ENCODE measurements around the gene PCDHGA12.
"Not testable (repeated sequence)": the region's sequence is repeated elsewhere in the genome, so short reads cannot be mapped to it uniquely, and the experiment has no call there.

Gene PCDHGA12

GRCh38 chr5:141430332-141431113 lies at the start of gene PCDHGA12:
Gene PCDHGA12, plus strand, starts transcription at chr5:141430507. Its CDS starts 253 bp downstream, at chr5:141430760.
- no peak for DNase-seq

DNA sequence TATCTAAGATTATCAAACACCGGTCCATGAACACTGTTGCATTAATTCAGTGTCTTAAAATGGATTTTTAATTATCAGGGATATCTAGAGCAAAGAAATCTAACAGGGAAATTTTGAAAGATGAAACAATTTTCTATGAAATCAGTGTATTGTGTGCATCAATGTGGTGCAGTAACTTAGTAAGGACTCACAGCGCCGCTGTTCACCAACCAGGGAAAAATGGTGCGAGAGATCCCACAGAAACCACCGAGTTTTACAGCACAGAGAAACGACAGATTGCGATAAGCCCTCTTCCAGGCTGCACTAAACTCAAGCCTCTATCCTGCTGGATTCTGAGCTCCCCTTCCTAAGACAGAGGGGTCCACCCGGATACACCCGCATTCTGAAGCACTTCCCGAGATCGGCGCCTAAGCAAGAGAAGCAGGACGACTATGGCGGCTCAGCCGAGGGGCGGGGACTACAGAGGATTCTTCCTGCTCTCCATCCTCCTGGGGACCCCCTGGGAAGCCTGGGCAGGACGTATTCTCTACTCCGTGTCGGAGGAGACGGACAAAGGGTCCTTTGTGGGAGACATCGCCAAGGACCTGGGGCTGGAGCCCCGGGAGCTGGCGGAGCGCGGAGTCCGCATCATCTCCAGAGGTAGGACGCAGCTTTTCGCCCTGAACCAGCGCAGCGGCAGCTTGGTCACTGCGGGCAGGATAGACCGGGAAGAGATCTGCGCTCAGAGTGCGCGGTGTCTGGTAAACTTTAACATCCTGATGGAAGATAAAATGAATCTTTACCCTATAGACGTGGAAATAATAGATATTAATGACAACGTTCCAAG lies 47.6 kb upstream of the PCDHGA12 start, which contains the start of gene PCDHGA7:
Gene PCDHGA7 (plus strand): TSS at position 274 of the 826 bp plus-strand sequence. CDS start 158 bp downstream, at position 432.
- no peak for DNase-seq

DNA sequence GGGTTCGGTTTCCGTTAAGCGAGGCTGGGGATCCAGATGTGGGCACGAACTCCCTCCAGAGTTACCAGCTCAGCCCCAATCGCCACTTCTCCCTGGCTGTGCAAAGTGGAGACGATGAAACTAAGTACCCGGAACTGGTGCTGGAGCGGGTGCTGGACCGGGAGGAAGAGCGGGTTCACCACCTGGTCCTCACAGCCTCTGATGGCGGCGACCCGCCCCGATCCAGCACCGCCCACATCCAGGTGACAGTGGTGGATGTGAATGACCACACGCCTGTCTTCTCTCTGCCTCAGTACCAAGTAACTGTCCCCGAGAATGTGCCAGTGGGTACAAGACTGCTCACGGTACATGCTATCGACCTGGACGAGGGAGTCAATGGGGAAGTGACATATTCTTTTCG lies 47.0 kb upstream of the PCDHGA12 start:
- no peak for DNase-seq

GRCh38 chr5:141384471-141385267 lies 45.6 kb upstream of the PCDHGA12 start:
- DNase-seq = no peak

DNA sequence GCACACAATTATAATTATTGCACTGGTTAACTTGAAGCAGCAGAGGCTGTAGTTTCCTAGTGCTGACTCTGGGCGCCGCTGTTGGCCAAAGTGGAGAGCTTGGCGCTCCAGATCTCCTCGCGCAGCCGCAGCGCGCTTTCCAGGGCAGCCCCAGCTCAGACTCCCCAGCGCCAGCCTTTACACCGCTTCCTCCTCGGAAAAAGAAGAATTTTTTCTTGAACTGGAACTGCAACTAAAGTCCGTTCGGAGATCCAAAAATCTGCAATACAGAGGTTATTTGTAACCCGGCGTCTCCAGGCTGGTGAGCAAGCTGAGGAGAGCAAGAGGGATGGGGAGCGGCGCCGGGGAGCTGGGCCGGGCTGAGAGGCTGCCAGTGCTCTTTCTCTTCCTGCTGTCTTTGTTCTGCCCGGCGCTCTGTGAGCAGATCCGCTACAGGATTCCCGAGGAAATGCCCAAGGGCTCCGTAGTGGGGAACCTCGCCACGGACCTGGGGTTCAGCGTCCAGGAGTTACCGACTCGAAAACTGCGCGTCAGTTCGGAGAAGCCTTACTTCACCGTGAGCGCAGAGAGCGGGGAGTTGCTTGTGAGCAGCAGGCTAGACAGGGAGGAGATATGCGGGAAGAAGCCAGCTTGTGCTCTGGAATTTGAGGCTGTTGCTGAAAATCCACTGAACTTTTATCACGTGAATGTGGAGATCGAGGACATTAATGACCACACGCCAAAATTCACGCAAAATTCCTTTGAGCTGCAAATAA lies 42.6 kb upstream of the PCDHGA12 start, which contains the start of gene PCDHGB4:
Gene PCDHGB4 (plus strand): TSS at position 142 of the 755 bp plus-strand sequence. CDS start 187 bp downstream, at position 329.
- not testable (repeated sequence) for DNase-seq

DNA sequence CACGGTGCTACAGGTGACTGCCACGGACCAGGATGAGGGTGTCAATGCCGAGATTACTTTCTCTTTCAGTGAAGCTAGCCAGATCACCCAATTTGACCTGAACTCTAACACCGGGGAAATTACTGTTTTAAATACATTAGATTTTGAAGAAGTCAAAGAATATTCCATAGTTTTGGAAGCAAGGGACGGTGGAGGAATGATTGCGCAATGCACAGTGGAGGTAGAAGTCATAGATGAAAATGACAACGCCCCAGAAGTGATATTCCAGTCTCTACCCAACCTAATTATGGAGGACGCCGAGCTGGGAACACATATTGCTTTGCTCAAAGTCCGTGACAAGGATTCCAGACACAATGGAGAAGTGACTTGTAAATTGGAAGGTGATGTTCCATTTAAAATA lies 41.6 kb upstream of the PCDHGA12 start:
- no peak for DNase-seq

GRCh38 chr5:141389153-141390042 lies 40.9 kb upstream of the PCDHGA12 start:
- no peak for DNase-seq

DNA sequence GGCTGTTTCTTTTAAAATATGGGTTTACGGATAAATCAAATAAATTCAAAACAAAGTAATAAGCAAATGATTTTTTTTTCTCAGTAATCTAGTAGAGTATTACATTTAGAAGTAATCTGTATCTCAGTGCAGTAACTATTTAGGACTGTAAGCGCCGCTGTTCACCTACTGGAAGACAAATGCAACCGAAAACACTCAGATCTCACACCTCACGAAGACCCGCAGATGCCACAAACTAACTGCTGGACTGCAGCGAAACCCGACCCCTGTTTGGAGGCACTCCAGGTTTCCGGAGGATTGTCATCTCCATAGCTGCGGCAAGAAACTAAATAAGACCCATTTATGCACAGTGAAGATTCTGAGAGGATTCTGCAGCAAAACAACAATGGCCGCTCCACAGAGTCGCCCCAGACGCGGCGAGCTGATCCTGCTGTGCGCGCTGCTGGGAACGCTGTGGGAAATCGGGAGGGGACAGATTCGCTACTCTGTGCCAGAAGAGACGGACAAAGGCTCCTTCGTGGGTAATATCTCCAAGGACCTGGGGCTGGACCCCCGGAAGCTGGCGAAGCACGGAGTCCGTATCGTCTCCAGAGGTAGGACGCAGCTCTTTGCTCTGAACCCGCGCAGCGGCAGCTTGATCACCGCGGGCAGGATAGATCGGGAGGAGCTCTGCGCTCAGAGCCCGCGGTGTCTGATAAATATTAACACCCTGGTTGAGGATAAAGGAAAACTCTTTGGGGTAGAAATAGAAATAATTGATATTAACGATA lies 37.7 kb upstream of the PCDHGA12 start, which contains the start of gene PCDHGA8:
Gene PCDHGA8 (plus strand): TSS at position 205 of the 770 bp plus-strand sequence. CDS start 181 bp downstream, at position 386.
- peak in 1 of 2 experiments; percentile 21 for DNase-seq

- DNase-seq = no peak
Measured at GRCh38 chr5:141393267-141393666, 37.0 kb upstream of the PCDHGA12 start.

DNA sequence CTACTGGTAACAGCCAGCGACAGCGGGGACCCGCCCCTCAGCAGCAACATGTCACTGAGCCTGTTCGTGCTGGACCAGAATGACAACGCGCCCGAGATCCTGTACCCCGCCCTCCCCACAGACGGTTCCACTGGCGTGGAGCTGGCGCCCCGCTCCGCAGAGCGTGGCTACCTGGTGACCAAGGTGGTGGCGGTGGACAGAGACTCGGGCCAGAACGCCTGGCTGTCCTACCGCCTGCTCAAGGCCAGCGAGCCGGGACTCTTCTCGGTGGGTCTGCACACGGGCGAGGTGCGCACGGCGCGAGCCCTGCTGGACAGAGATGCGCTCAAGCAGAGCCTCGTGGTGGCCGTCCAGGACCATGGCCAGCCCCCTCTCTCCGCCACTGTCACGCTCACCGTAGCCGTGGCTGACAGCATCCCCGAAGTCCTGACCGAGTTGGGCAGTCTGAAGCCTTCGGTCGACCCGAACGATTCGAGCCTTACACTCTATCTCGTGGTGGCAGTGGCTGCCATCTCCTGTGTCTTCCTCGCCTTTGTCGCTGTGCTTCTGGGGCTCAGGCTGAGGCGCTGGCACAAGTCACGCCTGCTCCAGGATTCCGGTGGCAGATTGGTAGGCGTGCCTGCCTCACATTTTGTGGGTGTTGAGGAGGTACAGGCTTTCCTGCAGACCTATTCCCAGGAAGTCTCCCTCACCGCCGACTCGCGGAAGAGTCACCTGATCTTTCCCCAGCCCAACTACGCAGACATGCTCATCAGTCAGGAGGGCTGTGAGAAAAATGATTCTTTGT lies 35.7 kb upstream of the PCDHGA12 start:
- DNase-seq = not testable (repeated sequence)

DNA sequence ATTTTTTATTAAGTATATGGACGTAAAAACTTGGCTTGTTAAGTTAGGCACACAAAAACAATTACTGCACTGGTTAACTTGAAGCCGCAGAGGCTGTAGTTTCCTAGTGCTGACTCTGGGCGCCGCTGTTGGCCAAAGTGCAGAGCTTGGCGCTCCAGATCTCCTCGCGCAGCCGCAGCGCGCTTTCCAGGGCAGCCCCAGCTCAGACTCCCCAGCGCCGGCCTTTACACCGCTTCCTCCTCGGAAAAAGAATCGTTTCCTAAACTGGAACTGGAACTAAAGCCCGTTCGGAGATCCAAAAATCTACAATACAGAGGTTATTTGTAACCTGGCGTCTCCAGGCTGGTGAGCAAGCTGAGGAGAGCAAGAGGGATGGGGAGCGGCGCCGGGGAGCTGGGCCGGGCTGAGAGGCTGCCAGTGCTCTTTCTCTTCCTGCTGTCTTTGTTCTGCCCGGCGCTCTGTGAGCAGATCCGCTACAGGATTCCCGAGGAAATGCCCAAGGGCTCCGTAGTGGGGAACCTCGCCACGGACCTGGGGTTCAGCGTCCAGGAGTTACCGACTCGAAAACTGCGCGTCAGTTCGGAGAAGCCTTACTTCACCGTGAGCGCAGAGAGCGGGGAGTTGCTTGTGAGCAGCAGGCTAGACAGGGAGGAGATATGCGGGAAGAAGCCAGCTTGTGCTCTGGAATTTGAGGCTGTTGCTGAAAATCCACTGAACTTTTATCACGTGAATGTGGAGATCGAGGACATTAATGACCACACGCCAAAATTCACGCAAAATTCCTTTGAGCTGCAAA lies 32.4 kb upstream of the PCDHGA12 start, which contains the start of gene PCDHGB5:
Gene PCDHGB5 (plus strand): TSS at position 192 of the 796 bp plus-strand sequence. CDS start 181 bp downstream, at position 373.
- DNase-seq = not testable (repeated sequence)

DNA sequence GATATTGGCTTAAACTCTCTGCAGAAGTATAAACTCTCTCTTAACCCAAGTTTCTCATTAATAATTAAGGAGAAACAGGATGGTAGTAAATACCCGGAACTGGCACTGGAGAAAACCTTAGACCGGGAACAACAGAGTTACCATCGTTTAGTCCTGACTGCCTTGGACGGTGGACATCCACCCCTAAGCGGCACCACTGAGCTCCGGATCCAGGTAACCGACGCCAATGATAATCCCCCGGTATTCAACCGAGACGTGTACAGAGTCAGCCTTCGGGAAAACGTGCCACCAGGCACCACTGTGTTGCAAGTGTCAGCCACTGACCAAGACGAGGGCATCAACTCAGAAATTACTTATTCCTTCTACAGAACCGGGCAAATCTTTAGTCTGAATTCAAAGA lies 31.7 kb upstream of the PCDHGA12 start:
- no peak for DNase-seq

GRCh38 chr5:141399555-141400258 lies 30.6 kb upstream of the PCDHGA12 start:
- DNase-seq = no peak

DNA sequence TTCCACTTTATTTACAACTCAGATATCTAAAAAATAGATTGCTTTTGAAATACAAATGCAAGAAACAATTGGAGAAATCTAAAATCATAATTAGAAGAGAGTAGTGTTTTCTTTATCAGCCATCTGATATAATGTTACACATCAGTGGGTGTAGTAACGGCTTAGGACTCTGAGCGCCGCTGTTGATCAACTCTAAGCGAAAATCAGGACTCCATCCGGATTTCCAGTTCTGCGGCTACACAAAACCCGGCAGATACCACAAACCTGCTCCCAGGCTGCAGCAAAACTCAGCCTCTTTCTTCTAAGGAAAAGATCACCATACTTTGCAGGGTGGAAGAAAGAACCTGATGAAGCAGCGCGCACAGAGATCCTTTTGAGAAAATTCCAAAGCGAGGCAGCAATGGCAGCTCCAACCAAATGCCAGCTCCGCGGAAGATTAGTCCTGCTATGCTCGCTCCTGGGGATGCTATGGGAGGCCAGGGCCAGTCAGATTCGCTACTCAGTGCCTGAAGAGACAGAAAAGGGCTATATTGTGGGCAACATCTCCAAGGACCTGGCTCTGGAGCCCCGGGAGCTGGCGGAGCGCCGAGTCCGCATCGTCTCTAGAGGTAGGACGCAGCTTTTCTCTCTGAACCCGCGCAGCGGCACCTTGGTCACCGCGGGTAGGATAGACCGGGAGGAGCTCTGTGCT lies 27.6 kb upstream of the PCDHGA12 start, which contains the start of gene PCDHGA9:
Gene PCDHGA9 (plus strand): TSS at position 226 of the 691 bp plus-strand sequence. CDS start 175 bp downstream, at position 401.
- no peak for DNase-seq

- DNase-seq = no peak
Measured at GRCh38 chr5:141403387-141403786, 26.9 kb upstream of the PCDHGA12 start.

DNA sequence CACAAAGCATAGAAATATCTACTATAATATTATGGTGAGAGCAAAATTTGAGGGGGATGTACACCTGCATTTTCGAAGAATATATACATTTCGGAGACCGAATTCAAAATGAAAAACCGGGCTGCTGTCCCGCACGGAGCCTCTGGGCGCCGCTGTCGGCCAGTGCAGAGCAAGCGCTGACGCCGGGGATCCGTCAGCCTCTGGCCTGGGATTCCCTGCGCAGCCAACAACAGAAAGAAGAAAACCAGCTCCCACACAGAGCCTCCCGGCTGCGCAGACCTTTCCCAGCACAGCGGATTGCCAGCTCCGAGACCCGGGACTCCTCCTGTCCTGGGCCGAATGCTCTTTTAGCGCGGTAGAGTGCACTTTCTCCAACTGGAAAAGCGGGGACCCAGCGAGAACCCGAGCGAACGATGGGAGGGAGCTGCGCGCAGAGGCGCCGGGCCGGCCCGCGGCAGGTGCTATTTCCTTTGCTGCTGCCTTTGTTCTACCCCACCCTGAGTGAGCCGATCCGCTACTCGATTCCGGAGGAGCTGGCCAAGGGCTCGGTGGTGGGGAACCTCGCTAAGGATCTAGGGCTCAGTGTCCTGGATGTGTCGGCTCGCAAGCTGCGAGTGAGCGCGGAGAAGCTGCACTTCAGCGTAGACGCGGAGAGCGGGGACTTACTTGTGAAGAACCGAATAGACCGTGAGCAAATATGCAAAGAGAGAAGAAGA lies 22.4 kb upstream of the PCDHGA12 start, which contains the start of gene PCDHGB6:
Gene PCDHGB6 (plus strand): TSS at position 232 of the 716 bp plus-strand sequence. CDS start 182 bp downstream, at position 414.
- not testable (repeated sequence) for DNase-seq
